ENCODE measurements around the gene ELOA.

GRCh38 chr1:23784846-23785245 is 41.6 kb downstream of the ELOA start:
- TF ChIP-seq POLR2A (IDR thresholded peaks at IDR 0.05; ENCODE audit: low read depth, low read length) (no peak), POLR2AphosphoS5 (IDR thresholded peaks at IDR 0.05; ENCODE audit: low read depth, low read length) (no peak), TAF1 (IDR thresholded peaks at IDR 0.05; ENCODE audit: borderline replicate concordance, low read depth, low read length) (no peak)
